Breast epithelium (tissue), 4 donors: ENCODE measurements around the gene CNTD1. TPM values are rescaled to one million over a fixed set of nuclear protein-coding genes. Genes with fewer than 3 reads are reported as not detected.

Source experiments
- DNase-seq, 2 donors: peaks; one replicate each; pipeline ENCODE4 v3.0.0-alpha.2; 2019; ENCODE audit warnings: low spot score in 2 of 2
- H3K27ac ChIP-seq, 2 donors: fragments of 200-600 bp; sonication (generic) in 1 of 2; one replicate each; pipeline ENCODE4 v1.5.1; 2016 to 2019; ENCODE audit warnings: mild to moderate bottlenecking in 1 of 2
- H3K27me3 ChIP-seq, 2 donors: fragments of 200-600 bp; sonication (generic) in 1 of 2; one replicate each; pipeline versions ENCODE4 v1.5.1 to v1.6.0; 2017 to 2019; ENCODE audit warnings: control low read depth in 1 of 2, mild to moderate bottlenecking in 1 of 2
- H3K36me3 ChIP-seq: fragments of 200-600 bp; one replicate; pipeline ENCODE4 v1.5.1; 2019
- H3K4me1 ChIP-seq, 2 donors: fragments of 200-600 bp; sonication (generic); one replicate each; pipeline ENCODE4 v1.5.1; 2016 to 2019; ENCODE audit warnings: control low read depth in 1 of 2
- H3K4me3 ChIP-seq, 3 donors: fragments of 200-600 bp; sonication (generic); 1 replicate in 2 of 3; 2 replicates in 1 of 3; pipeline ENCODE4 v1.5.1; 2016 to 2019; ENCODE audit warnings: mild to moderate bottlenecking in 3 of 3, moderate library complexity in 2 of 3
- H3K9me3 ChIP-seq, 2 donors: fragments of 200-600 bp; sonication (generic) in 1 of 2; one replicate each; pipeline ENCODE4 v1.5.1; 2016 to 2019; ENCODE audit warnings: control low read depth in 1 of 2
- POLR2A ChIP-seq: fragments of 450-650 bp; IDR thresholded peaks from one replicate; pipeline ENCODE4 v1.6.1; 2016; ENCODE audit warnings: antibody characterized with exemption, mild to moderate bottlenecking, moderate library complexity
- POLR2AphosphoS5 ChIP-seq, 3 donors: sonication (generic); formaldehyde crosslinking; IDR thresholded peaks; one replicate each; pipeline ENCODE4 v1.6.1; 2017; ENCODE audit warnings: antibody characterized with exemption in 3 of 3
- intact Hi-C: fragments of 100-400 bp; cut with DNase I; formaldehyde crosslinking; loops from one replicate; pipeline ENCODE4 v1.15.1; 2023; ENCODE audit warnings: low total_unique reads
- total RNA-seq, 3 donors: library from RNA; depleted of rRNA; stranded (reverse); fragments of >200 nt; gene quantifications; one replicate each; pipeline ENCODE4 v1.1.0, GENCODE V29; 2016
- TF ChIP-seq, protein P1 (sequence below), 3 donors: fragments of 450-650 bp; IDR thresholded peaks; one replicate each; pipeline ENCODE4 v1.5.1; 2016 to 2017; ENCODE audit warnings: antibody characterized with exemption in 3 of 3, mild to moderate bottlenecking in 3 of 3, moderate library complexity in 3 of 3

Gene CNTD1
- total RNA-seq, 3 donors from 2014 or later = 0.59 TPM; not detected in 2

DNA sequence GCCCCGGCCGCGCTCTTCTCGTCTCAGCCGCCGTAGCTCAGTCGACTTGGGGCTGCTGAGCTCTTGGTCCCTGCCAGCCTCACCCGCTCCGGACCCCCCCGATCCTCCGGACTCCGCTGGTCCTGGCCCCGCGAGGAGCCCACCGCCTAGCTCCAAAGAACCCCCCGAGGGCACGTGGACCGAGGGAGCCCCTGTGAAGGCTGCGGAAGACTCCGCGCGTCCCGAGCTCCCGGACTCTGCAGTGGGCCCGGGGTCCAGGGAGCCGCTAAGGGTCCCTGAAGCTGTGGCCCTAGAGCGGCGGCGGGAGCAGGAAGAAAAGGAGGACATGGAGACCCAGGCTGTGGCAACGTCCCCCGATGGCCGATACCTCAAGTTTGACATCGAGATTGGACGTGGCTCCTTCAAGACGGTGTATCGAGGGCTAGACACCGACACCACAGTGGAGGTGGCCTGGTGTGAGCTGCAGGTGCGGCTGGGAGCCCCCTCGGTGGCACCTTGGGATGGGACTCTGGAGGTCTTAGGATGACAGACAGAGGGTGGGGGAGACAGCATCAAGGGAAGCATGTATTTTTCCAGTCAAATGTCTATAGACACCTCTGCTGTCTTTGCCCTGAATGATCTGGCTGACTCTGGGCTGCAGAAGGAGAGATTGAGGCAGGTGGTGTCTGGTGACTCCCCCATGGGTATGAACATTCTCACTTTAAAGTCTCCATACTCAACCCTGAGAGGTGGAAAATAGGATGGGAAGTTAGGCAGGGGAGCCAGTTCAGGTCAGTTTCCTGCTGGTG lies 17.6 kb upstream of the CNTD1 start:
- intact Hi-C loops = no loop called here
- no peaks in the 10 kb centered on the region for H3K4me1 ChIP-seq
- H3K27ac ChIP-seq = peak overlapping the region in 1 of 2 donors; percentile 61
- no peaks in the 10 kb centered on the region for H3K9me3 ChIP-seq
- no peak for DNase-seq
- peak overlapping the region; percentile 27 to 70 (median 57) for H3K4me3 ChIP-seq
- peaks cover 0 to 34% of the 10 kb centered on the region in 2 donors for H3K27me3 ChIP-seq
- no peak for TF ChIP-seq POLR2AphosphoS5 (IDR thresholded peaks at IDR 0.05)
- no peak for TF ChIP-seq POLR2A
- TF ChIP-seq, protein P1, sequence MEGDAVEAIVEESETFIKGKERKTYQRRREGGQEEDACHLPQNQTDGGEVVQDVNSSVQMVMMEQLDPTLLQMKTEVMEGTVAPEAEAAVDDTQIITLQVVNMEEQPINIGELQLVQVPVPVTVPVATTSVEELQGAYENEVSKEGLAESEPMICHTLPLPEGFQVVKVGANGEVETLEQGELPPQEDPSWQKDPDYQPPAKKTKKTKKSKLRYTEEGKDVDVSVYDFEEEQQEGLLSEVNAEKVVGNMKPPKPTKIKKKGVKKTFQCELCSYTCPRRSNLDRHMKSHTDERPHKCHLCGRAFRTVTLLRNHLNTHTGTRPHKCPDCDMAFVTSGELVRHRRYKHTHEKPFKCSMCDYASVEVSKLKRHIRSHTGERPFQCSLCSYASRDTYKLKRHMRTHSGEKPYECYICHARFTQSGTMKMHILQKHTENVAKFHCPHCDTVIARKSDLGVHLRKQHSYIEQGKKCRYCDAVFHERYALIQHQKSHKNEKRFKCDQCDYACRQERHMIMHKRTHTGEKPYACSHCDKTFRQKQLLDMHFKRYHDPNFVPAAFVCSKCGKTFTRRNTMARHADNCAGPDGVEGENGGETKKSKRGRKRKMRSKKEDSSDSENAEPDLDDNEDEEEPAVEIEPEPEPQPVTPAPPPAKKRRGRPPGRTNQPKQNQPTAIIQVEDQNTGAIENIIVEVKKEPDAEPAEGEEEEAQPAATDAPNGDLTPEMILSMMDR (IDR thresholded peaks at IDR 0.05) = no peak
- H3K36me3 ChIP-seq = peaks cover 3% of the 10 kb centered on the region

DNA sequence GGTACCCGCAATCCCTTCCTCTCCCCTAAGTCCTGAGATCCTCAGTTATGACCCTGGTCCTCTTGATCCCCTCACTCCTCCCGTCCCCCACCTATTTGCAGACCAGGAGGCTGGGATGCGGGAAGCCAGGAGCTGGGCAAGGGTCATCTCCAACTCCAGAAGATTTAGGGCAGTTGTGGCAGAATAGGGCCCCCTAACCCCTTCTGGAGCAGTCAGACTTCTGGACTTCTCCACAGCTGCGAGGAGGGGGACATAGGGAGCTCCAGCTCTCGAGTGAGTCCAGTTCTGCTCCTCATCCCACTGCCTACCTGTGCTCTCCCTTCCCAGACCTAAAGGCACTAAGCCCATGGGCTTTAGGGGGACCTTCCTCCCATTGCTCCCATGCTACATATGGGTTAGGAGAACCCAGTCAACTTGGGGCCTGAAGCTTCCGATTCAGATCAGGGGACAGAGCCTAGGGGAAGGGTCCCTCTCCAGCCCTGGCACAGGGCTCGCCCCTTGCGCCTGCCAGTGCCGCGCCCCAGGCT lies 17.0 kb upstream of the CNTD1 start:
- intact Hi-C loops = no loop called here
- no peaks in the 10 kb centered on the region for H3K4me1 ChIP-seq
- H3K27me3 ChIP-seq = peaks cover 0 to 39% of the 10 kb centered on the region in 2 donors
- no peaks in the 10 kb centered on the region for H3K9me3 ChIP-seq
- H3K27ac ChIP-seq = no peak overlapping the region
- no peak for DNase-seq
- H3K4me3 ChIP-seq = peak overlapping the region in 2 of 3 donors; percentile 57 to 70
- peaks cover 3% of the 10 kb centered on the region for H3K36me3 ChIP-seq
- TF ChIP-seq, protein P1 (IDR thresholded peaks at IDR 0.05) = no peak
- TF ChIP-seq POLR2AphosphoS5 (IDR thresholded peaks at IDR 0.05) (no peak), POLR2A (no peak)

DNA sequence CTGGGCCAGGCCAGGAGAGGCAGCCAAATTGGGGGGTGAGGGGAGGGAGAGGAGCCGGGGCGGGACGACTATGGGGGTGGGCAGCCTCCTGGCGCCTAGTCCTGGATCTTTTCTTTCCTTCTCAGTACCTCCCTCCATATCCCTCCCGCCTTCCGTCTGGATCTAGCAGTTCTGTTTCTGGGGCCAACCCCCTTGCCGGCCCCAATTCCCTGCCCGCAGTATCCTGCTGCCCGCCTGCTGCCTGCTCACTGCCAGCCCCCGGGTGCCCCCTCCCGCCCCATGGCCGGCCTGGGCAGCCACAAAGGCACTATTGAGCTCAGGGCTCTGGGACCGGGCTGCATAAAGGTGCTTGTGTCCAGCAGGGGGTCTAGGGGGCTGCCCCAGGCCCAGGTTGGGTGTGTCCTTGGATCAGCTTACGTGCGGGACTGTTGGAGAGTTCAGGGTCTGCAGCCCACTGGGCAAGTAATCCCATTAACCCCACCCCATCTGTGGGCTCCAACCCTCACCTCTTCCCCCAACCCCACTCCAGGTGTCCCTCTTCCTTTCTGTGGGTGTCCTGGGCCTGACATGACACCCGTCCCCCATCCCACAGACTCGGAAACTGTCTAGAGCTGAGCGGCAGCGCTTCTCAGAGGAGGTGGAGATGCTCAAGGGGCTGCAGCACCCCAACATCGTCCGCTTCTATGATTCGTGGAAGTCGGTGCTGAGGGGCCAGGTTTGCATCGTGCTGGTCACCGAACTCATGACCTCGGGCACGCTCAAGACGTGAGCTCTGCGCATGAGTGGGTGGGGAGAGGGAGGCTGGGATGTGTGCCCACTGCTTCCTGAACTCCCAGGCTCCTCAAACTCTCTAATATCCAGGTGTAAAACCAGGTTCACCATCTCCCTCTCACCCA lies 16.2 kb upstream of the CNTD1 start:
- peaks cover 0 to 39% of the 10 kb centered on the region in 2 donors for H3K27me3 ChIP-seq
- TF ChIP-seq POLR2A (no peak), POLR2AphosphoS5 (IDR thresholded peaks at IDR 0.05) (no peak)
- TF ChIP-seq, protein P1 (IDR thresholded peaks at IDR 0.05) = no peak

DNA sequence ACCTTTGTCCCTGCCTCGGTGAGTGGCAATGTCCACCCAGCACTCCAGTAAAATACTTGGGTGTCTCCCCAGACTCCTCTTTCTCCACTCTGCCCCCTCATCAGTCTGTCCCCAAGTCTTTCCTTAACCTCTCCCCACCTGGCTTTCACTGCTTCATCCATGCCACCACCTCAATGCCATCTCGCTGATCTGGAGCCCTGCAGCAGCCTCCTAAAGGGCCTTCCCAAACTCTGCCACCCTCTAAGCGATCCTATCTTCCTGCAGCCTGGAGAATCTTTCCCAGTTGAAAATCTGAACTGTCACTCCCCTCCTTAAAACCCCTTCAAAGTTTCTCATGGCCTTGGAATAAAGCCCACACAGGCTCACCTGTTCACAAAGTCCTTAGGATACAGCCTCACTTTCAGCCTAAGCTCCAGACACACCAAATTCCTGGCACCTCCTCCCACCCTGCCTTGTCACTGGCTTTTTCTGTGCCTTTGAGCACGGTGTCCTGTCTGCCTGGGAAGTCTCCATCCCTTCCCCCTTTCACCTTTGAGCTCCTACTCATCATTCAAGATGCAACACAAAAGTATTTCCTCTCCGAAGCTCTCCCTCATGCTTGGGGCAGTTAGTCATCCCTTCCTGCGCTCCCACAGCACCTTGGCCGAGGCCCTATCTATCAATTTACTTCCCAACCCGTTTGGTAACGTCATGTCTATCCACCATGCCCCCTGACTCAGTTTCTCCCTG lies 15.4 kb upstream of the CNTD1 start:
- intact Hi-C loops = no loop called here
- TF ChIP-seq POLR2AphosphoS5 (IDR thresholded peaks at IDR 0.05) (no peak), POLR2A (no peak)
- TF ChIP-seq, protein P1 (IDR thresholded peaks at IDR 0.05) = no peak
- peaks cover 0 to 39% of the 10 kb centered on the region in 2 donors for H3K27me3 ChIP-seq
- peaks cover under 1% of the 10 kb centered on the region for H3K36me3 ChIP-seq
- no peak overlapping the region for H3K4me3 ChIP-seq
- no peak for DNase-seq
- no peak overlapping the region for H3K27ac ChIP-seq
- no peaks in the 10 kb centered on the region for H3K9me3 ChIP-seq
- H3K4me1 ChIP-seq = no peaks in the 10 kb centered on the region

More for the DNA sequence above, 16.2 kb upstream of the CNTD1 start:
- Histone ChIP-seq H3K9me3 (no peaks in the 10 kb centered on the region), H3K4me1 (no peaks in the 10 kb centered on the region), H3K4me3 (peak overlapping the region in 2 of 3 donors; percentile 57 to 70), H3K27ac (no peak overlapping the region), H3K36me3 (peaks cover 3% of the 10 kb centered on the region)
- intact Hi-C loops = no loop called here
- no peak for DNase-seq
